HG03060 (cell line): Measurements from ENCODE around the gene EHF.

ENCODE experiments used
- ATAC-seq: cut with Tn5 transposase; IDR thresholded peaks from one replicate; pipeline ENCODE4 v1.9.1; 2021; ENCODE audit warnings: low read depth, moderate number of reproducible peaks; ENCODE audit not compliant: unreplicated experiment

Gene EHF

DNA sequence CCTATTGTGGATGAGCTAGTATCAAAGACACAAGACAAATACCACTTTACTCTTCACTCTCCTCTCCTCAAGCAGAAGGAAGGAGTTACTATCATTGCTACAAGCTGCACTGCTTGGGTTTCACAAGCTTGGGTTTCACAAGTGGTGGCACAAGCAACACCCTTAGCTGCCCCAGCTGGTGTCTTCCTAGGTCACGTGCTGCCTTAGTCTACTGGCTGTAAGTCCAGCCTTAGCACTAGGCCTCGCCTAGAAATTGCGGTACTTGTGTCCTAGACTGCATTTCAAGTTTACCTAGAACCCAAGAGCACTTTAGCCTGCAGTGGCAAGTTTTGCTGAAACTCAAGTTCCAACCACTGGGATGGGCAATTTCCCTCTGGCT lies 86.6 kb downstream of the EHF start:
- no peak for ATAC-seq
